ENCODE results near the gene SLCO4A1. TPM values are rescaled to one million over a fixed set of nuclear protein-coding genes. Genes with fewer than 3 reads are reported as not detected.

SLCO4A1 gene
- total RNA-seq, 1 experiment from 2014 or later: 55.7 TPM

GRCh38 chr20:62651285-62652021, 9.2 kb downstream of the SLCO4A1 start:
- no peak for DNase-seq (ENCODE audit: low read depth)

GRCh38 chr20:62652041-62652893, 10.0 kb downstream of the SLCO4A1 start:
- peak; percentile 82 for DNase-seq (ENCODE audit: low read depth)

GRCh38 chr20:62652894-62653305, 10.6 kb downstream of the SLCO4A1 start:
- no peak for DNase-seq (ENCODE audit: low read depth)

- no peak for DNase-seq (ENCODE audit: low read depth)
Observed at GRCh38 chr20:62653373-62653772, 11.1 kb downstream of the SLCO4A1 start.

GRCh38 chr20:62653951-62654685, 11.8 kb downstream of the SLCO4A1 start:
- no peak for DNase-seq (ENCODE audit: low read depth)

- DNase-seq (ENCODE audit: low read depth): no peak
Observed at GRCh38 chr20:62655282-62656196, 13.2 kb downstream of the SLCO4A1 start.

- DNase-seq (ENCODE audit: low read depth): no peak
Observed at GRCh38 chr20:62656197-62656918, 14.1 kb downstream of the SLCO4A1 start.

GRCh38 chr20:62656919-62657588, 14.8 kb downstream of the SLCO4A1 start:
- no peak for DNase-seq (ENCODE audit: low read depth)

- DNase-seq (ENCODE audit: low read depth): no peak
Observed at GRCh38 chr20:62657589-62657942, 15.3 kb downstream of the SLCO4A1 start.

GRCh38 chr20:62657956-62658355, 15.7 kb downstream of the SLCO4A1 start:
- DNase-seq (ENCODE audit: low read depth): no peak

- DNase-seq (ENCODE audit: low read depth): no peak
Observed at GRCh38 chr20:62658593-62659178, 16.4 kb downstream of the SLCO4A1 start.

- DNase-seq (ENCODE audit: low read depth): no peak
Observed at GRCh38 chr20:62659488-62660239, 17.4 kb downstream of the SLCO4A1 start.

GRCh38 chr20:62660240-62660615, 17.9 kb downstream of the SLCO4A1 start:
- DNase-seq (ENCODE audit: low read depth): no peak

GRCh38 chr20:62660768-62661167, 18.5 kb downstream of the SLCO4A1 start:
- no peak for DNase-seq (ENCODE audit: low read depth)

- DNase-seq (ENCODE audit: low read depth): no peak
Observed at GRCh38 chr20:62661647-62662046, 19.3 kb downstream of the SLCO4A1 start.

- DNase-seq (ENCODE audit: low read depth): no peak
Observed at GRCh38 chr20:62662422-62662821, 20.1 kb downstream of the SLCO4A1 start.

- no peak for DNase-seq (ENCODE audit: low read depth)
Observed at GRCh38 chr20:62663145-62664018, 21.1 kb downstream of the SLCO4A1 start.
